Sigmoid colon (tissue), 4 donors: Measurements from ENCODE around the gene HMGCS2.

ENCODE experiments used
- EP300 ChIP-seq, 4 donors: sonication (generic); formaldehyde crosslinking; IDR thresholded peaks; one replicate each; pipeline ENCODE4 v1.6.1; 2017; ENCODE audit warnings: antibody characterized with exemption in 4 of 4
- POLR2A ChIP-seq, 2 donors: fragments of 450-650 bp; IDR thresholded peaks; one replicate each; pipeline ENCODE4 v1.6.1; 2016; ENCODE audit warnings: antibody characterized with exemption in 2 of 2, mild to moderate bottlenecking in 2 of 2, moderate library complexity in 2 of 2
- POLR2AphosphoS5 ChIP-seq, 4 donors: sonication (generic); formaldehyde crosslinking; IDR thresholded peaks; one replicate each; pipeline ENCODE4 v1.6.1; 2017; ENCODE audit warnings: antibody characterized with exemption in 4 of 4
- TF ChIP-seq, protein P1 (sequence below), 4 experiments: fragments of 450-650 bp in 3 of 4; fragments of 200-600 bp in 1 of 4; IDR thresholded peaks; one replicate each; pipeline ENCODE4 v1.5.1; 2016 to 2019; ENCODE audit warnings: antibody characterized with exemption in 4 of 4, mild to moderate bottlenecking in 3 of 4, moderate library complexity in 2 of 4

DNA sequence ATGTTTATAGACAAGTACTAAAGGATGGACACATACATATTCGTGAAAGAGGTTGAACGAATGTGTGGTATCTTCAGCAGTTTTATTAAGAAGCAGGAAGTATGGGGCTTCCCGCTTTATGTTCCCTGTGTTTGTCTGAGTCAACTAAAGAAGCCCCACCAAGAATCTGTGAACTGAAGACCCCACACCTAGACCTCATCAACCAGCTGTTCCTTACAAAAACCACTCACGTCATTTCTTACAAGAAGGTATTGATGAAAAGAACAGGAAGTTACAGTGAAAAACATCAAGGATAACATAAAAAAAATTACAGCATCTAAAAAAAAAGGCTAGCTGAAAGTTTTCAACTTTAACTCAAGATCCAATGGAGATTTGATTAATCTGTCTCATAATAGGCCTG, 30.3 kb upstream of the HMGCS2 start:
- TF ChIP-seq, protein P1, sequence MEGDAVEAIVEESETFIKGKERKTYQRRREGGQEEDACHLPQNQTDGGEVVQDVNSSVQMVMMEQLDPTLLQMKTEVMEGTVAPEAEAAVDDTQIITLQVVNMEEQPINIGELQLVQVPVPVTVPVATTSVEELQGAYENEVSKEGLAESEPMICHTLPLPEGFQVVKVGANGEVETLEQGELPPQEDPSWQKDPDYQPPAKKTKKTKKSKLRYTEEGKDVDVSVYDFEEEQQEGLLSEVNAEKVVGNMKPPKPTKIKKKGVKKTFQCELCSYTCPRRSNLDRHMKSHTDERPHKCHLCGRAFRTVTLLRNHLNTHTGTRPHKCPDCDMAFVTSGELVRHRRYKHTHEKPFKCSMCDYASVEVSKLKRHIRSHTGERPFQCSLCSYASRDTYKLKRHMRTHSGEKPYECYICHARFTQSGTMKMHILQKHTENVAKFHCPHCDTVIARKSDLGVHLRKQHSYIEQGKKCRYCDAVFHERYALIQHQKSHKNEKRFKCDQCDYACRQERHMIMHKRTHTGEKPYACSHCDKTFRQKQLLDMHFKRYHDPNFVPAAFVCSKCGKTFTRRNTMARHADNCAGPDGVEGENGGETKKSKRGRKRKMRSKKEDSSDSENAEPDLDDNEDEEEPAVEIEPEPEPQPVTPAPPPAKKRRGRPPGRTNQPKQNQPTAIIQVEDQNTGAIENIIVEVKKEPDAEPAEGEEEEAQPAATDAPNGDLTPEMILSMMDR (IDR thresholded peaks at IDR 0.05), result no peak
- TF ChIP-seq POLR2A (IDR thresholded peaks at IDR 0.05) (no peak), EP300 (IDR thresholded peaks at IDR 0.05) (no peak), POLR2AphosphoS5 (IDR thresholded peaks at IDR 0.05) (no peak)
